Stimulated activated CD4-positive, alpha-beta T cell treated with anti-CD3 and anti-CD28 coated beads, Interleukin-12 subunit alpha, Interleukin-12 subunit beta, amount 100 ng/mL, for 24 hours (primary cell): ENCODE results near the gene RIC8B.

Source experiments
- DNase-seq, 2 experiments: peaks; one replicate each; pipeline ENCODE4 v3.0.0-alpha.2; 2020; ENCODE audit warnings: low read depth in 2 of 2

RIC8B gene

GRCh38 chr12:106867651-106868050, 93.2 kb downstream of the RIC8B start:
- no peak for DNase-seq

GRCh38 chr12:106868982-106869700, 94.7 kb downstream of the RIC8B start:
- no peak for DNase-seq

- DNase-seq, result no peak
Observed at GRCh38 chr12:106870116-106870515, 95.6 kb downstream of the RIC8B start.

- DNase-seq, result no peak
Observed at GRCh38 chr12:106871477-106871876, 97.0 kb downstream of the RIC8B start.

- DNase-seq, result no peak
Observed at GRCh38 chr12:106873983-106874382, 99.5 kb downstream of the RIC8B start.

- DNase-seq, result no peak
Observed at GRCh38 chr12:106878804-106879203, 104.3 kb downstream of the RIC8B start.

- no peak for DNase-seq
Observed at GRCh38 chr12:106879612-106880011, 105.1 kb downstream of the RIC8B start.

GRCh38 chr12:106883426-106883825, 108.9 kb downstream of the RIC8B start:
- no peak for DNase-seq

GRCh38 chr12:106885026-106885425, 110.5 kb downstream of the RIC8B start:
- DNase-seq, result no peak

- DNase-seq, result no peak
Observed at GRCh38 chr12:106885541-106886249, 111.2 kb downstream of the RIC8B start.

GRCh38 chr12:106886932-106887331, 112.5 kb downstream of the RIC8B start:
- no peak for DNase-seq

GRCh38 chr12:106888348-106888970, 114.0 kb downstream of the RIC8B start:
- no peak for DNase-seq

- DNase-seq, result no peak
Observed at GRCh38 chr12:106889326-106889725, 114.8 kb downstream of the RIC8B start.

- DNase-seq, result no peak
Observed at GRCh38 chr12:106889950-106890626, 115.6 kb downstream of the RIC8B start.

- no peak for DNase-seq
Observed at GRCh38 chr12:106892075-106892474, 117.6 kb downstream of the RIC8B start.

- DNase-seq, result no peak
Observed at GRCh38 chr12:106893451-106893850, 119.0 kb downstream of the RIC8B start.

GRCh38 chr12:106894774-106895173, 120.3 kb downstream of the RIC8B start:
- no peak for DNase-seq

GRCh38 chr12:106896603-106897002, 122.1 kb downstream of the RIC8B start:
- no peak for DNase-seq

GRCh38 chr12:106897082-106897481, 122.6 kb downstream of the RIC8B start:
- DNase-seq, result no peak

- DNase-seq, result no peak
Observed at GRCh38 chr12:106897981-106898901, 123.8 kb downstream of the RIC8B start.

- no peak for DNase-seq
Observed at GRCh38 chr12:106900554-106900953, 126.1 kb downstream of the RIC8B start.
